RWPE1 (cell line): ENCODE results near the gene BCAT1.

Experiments
- CTCF ChIA-PET: fragments of 350-600 bp; sonication (Branson Sonifier 250); formaldehyde crosslinking; extraction: SDS; loops from one replicate; lab custom pipeline; 2021; lab: Yijun Ruan, JAX
- POLR2A ChIA-PET: fragments of 400-600 bp; formaldehyde crosslinking; extraction: SDS; loops from one replicate; lab custom pipeline; 2020; ENCODE audit warnings: antibody characterized with exemption; ENCODE audit not compliant: low non-redundant PET; lab: Yijun Ruan, JAX
- DNase-seq: peaks from one replicate; pipeline ENCODE4 v3.0.0; 2012; ENCODE audit warnings: low spot score
- H3K27ac ChIP-seq: fragments of 450-650 bp; 2 replicates; pipeline ENCODE4 v1.5.1; 2017
- TF ChIP-seq, protein P1 (sequence below): fragments of 450-650 bp; conservative IDR thresholded peaks from 2 replicates; pipeline ENCODE4 v1.5.1; 2017; ENCODE audit warnings: low read depth, mild to moderate bottlenecking

The BCAT1 gene

DNA sequence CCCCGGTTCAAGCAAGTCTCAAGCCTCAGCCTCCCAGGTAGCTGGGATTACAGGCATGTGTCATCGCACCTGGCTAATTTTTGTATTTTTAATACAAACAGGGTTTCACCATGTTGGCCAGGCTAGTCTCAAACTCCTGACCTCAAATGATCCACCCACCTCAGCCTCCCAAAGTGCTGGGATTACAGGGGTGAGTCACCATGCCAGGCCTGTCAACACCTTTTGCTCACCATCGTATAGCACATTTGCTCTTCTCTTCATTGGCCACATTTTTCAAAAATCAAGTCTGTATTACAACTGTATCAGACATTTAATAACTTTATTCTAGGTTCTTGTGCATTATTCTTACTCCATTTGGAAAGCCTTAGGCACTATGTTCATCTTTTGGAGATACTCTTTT is 50.3 kb downstream of the BCAT1 start:
- POLR2A ChIA-PET = no interaction called here
- CTCF ChIA-PET = no interaction called here

DNA sequence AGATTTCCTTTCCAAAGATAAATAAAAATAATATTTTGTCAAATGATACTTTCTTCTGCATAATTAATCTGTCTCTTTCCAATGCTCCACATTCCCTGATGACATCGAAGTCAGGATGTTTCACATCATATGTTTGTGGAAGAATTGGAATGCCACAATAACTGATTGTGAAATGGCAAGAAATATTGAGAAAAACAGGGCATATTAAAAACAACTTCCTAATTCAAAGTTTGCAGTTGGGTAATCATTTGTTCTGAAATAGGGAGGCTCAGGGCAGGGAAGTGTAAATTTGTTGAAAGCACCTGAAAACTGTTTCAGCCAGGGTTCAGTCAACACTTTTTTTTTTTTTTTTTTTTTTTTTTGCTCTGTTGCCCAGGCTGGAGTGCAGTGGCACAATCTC is 50.7 kb downstream of the BCAT1 start:
- no peak overlapping the region for H3K27ac ChIP-seq
- TF ChIP-seq, protein P1, sequence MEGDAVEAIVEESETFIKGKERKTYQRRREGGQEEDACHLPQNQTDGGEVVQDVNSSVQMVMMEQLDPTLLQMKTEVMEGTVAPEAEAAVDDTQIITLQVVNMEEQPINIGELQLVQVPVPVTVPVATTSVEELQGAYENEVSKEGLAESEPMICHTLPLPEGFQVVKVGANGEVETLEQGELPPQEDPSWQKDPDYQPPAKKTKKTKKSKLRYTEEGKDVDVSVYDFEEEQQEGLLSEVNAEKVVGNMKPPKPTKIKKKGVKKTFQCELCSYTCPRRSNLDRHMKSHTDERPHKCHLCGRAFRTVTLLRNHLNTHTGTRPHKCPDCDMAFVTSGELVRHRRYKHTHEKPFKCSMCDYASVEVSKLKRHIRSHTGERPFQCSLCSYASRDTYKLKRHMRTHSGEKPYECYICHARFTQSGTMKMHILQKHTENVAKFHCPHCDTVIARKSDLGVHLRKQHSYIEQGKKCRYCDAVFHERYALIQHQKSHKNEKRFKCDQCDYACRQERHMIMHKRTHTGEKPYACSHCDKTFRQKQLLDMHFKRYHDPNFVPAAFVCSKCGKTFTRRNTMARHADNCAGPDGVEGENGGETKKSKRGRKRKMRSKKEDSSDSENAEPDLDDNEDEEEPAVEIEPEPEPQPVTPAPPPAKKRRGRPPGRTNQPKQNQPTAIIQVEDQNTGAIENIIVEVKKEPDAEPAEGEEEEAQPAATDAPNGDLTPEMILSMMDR = no peak
- POLR2A ChIA-PET = no interaction called here
- no peak for DNase-seq
- CTCF ChIA-PET = no interaction called here

More for the DNA sequence above, 50.3 kb downstream of the BCAT1 start:
- H3K27ac ChIP-seq = no peak overlapping the region
- TF ChIP-seq, protein P1 = no peak
- no peak for DNase-seq

DNA sequence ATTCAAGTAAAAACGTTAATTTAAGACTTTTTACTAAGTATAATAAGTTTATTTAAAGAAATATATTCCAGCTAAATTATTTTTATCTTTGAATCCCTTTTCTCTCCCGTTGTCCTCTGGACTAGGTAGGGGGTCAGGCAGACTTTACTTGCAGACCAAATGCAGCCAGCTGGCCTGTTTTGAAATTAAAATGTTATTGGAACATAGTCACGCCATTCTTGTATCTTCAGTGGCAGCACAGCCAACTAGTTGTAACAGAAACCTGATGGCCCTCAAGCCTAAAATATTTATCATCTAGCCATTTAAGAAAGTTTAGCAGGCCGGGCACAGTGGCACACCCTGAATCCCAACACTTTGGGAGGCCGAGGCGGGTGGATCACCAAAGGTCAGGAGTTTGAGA is 52.7 kb downstream of the BCAT1 start:
- CTCF ChIA-PET = no interaction called here
- no peak for DNase-seq
- POLR2A ChIA-PET = no interaction called here
- H3K27ac ChIP-seq = no peak overlapping the region
- TF ChIP-seq, protein P1 = no peak

DNA sequence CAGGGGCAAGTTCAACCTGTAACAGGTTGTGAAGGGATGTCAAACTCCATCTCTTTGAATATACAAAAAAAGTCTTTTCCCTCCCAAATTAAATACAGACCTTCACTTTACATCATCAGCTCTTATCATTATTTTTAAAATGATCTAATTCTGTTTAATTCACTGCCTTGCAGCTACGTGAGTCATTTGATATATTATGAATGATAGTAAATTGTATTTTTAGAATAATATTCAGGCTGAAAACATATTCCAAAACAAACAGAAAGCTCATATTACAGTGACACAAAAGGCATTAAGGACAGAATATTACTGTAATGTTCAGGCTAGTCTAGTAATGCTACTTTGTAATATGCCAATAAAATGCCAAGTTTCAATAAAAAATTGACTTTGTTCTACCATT is 53.3 kb downstream of the BCAT1 start:
- H3K27ac ChIP-seq = no peak overlapping the region
- POLR2A ChIA-PET = no interaction called here

DNA sequence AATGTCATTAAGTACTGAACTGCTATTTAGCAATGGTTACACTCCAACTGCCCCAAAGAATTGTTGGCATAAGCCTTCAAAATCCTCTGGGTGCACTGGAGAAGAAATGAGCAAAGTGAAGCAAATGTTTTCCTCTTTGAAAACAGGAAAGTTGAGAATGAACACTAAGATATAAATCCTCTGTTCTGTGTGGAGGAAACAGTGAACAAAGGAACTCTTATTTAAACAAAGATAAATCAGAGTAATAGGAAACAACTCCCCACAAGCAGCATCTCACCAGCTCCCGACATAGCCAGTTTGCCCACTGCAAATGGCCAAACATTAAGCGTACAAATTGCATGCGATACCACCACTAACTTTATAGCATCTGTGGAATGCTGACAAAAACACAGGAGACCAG is 54.0 kb downstream of the BCAT1 start:
- no peak overlapping the region for H3K27ac ChIP-seq
- DNase-seq = no peak
- TF ChIP-seq, protein P1 = no peak
- POLR2A ChIA-PET = no interaction called here
- CTCF ChIA-PET = no interaction called here

More for the DNA sequence above, 53.3 kb downstream of the BCAT1 start:
- DNase-seq = no peak
- CTCF ChIA-PET = interaction anchor here (0.6 kb wide), 1 partner anchor 146 kb away, joined by 4 read pairs; no protein-coding TSS in a partner anchor
- TF ChIP-seq, protein P1 = no peak

DNA sequence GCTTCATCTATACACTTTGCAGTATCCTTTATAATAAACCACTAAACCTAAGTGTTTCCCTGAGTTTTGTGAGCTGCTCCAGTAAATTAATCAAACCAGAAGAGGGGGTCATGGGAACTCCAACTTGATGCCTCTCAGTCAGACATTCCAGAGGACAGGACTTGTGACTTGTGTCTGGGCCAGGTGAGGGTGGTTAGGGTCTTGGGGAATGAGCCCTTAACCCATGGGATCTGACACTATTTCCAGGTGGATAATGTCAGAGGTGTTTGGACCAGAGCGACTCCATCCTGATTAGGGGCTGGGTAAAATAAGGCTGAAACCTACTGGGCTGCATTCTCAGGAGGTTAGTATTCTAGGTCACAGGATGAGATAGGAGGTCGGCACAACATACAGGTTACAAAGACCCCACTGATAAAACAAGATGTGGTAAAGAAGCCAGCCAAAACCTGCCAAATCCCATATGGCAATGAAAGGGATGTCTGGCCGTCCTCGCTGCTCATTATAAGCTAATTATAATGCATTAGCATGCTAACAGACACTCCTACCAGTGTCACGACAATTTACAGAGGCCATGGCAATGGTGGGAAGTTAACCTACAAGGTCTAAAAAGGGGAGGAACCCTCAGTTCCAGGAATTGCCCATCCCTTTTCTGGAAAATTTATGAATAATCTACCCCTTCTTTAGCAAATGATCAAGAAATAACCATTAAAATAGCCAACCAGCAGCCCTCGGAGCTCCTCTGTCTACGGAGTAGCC is 58.7 kb downstream of the BCAT1 start:
- TF ChIP-seq, protein P1 = no peak
- no peak for DNase-seq
- ChIA-PET POLR2A (no interaction called here), CTCF (no interaction called here)
- no peak overlapping the region for H3K27ac ChIP-seq
